ENCODE measurements around the gene CENPP. TPM values are rescaled to one million over a fixed set of nuclear protein-coding genes. Genes with fewer than 3 reads are reported as not detected.

The CENPP gene
- total and polyA plus RNA-seq, 8 donors = 0.46 to 2.7 (median 1.9) TPM

DNA sequence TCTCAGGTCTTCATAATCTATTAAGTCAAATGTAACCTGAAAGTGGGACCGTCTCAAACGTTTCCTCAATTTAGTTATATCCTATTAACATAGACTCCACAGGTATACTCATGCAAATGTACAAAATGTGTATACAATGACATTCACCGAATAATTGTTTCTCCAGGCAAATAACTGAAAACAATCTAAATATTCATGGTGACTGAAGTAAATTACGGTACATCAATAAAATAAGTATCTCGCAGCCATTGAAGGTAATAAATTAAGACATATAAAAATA, 32.7 kb upstream of the CENPP start:
- DNase-seq (no peak), FAIRE-seq (no peak), ATAC-seq (no peak)
- H3K9me3 ChIP-seq = no peaks in the 10 kb centered on the region
- WGBS, 2 donors = 1 to 3% methylated on average over 5 of the region's 5 CpGs
- peaks cover 0 to 12% (median 0%) of the 10 kb centered on the region in 3 donors for H3K36me3 ChIP-seq
- peaks cover 0 to 18% (median 9%) of the 10 kb centered on the region in 3 donors for H3K4me1 ChIP-seq
- no peaks in the 10 kb centered on the region for H3K27me3 ChIP-seq
- peak overlapping the region; percentile 59 to 78 (median 71) for H3K4me3 ChIP-seq
- peak overlapping the region in 2 of 4 donors; percentile 25 to 46 for H3K27ac ChIP-seq
- TF ChIP-seq, protein P1, sequence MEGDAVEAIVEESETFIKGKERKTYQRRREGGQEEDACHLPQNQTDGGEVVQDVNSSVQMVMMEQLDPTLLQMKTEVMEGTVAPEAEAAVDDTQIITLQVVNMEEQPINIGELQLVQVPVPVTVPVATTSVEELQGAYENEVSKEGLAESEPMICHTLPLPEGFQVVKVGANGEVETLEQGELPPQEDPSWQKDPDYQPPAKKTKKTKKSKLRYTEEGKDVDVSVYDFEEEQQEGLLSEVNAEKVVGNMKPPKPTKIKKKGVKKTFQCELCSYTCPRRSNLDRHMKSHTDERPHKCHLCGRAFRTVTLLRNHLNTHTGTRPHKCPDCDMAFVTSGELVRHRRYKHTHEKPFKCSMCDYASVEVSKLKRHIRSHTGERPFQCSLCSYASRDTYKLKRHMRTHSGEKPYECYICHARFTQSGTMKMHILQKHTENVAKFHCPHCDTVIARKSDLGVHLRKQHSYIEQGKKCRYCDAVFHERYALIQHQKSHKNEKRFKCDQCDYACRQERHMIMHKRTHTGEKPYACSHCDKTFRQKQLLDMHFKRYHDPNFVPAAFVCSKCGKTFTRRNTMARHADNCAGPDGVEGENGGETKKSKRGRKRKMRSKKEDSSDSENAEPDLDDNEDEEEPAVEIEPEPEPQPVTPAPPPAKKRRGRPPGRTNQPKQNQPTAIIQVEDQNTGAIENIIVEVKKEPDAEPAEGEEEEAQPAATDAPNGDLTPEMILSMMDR (IDR thresholded peaks at IDR 0.05) = no peak
- intact Hi-C loops (cut with DNase I) = no loop called here

DNA sequence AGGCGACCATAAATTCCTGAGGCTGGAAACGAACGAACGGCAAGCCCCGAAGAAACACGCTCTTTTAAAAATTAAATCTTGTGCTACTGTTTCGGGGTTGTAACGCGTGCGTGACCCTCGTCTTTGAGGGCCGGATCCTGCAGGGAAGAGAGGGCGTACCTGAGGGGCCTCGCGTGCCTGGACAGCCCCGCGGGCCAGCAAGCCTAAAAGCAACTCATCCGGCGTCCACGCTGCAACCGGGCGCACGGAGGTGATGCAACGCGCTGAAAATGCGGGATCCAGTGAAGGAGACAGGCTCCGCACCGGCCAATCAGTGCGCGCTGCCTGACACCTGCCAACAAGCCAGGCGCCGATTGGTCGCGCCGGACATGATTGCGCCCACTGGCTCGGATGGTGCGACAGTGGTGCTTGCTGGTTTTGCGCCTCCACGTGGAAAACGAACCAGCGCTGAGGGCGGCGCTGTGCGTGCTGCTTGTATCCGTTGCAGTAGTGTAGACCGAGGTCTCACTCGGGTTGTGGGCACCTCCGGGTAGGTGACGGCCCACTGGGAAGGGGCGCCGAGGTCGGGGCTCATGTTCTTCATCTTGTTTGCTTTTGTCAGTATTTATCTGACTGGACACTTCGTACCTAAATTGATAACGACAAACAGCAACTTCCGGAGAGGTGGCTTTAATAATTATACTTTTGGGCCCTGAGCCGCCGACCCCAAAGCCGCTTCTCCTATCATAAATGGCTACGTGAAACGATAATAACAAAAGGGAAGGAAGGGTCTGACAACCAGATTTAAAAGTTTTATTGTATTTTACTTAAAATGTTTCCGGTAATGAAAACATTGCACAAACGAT, 32.1 kb upstream of the CENPP start, which contains the start of gene IARS1:
Gene IARS1, minus strand, starts transcription at position 246 of the 845 bp plus-strand sequence. CDS start 4,278 bp downstream, outside the sequence.
- 0% methylated on average over 63 of the region's 63 CpGs for WGBS, 2 donors
- H3K36me3 ChIP-seq = peaks cover 0 to 19% (median 5%) of the 10 kb centered on the region in 3 donors
- ATAC-seq = peak; percentile 99 to 100 (median 100)
- FAIRE-seq = no peak
- H3K9me3 ChIP-seq = no peaks in the 10 kb centered on the region
- intact Hi-C loops (cut with DNase I) = no loop called here
- DNase-seq = peak; percentile 95 to 100 (median 97)
- H3K4me3 ChIP-seq = peak within 1 kb of the TSS; percentile 59 to 78 (median 71)
- no peaks in the 10 kb centered on the region for H3K27me3 ChIP-seq
- peak within 1 kb of the TSS; percentile 19 to 77 (median 51) for H3K27ac ChIP-seq
- peaks cover 0 to 18% (median 9%) of the 10 kb centered on the region in 3 donors for H3K4me1 ChIP-seq
- TF ChIP-seq, protein P1 (IDR thresholded peaks at IDR 0.05) = no peak

DNA sequence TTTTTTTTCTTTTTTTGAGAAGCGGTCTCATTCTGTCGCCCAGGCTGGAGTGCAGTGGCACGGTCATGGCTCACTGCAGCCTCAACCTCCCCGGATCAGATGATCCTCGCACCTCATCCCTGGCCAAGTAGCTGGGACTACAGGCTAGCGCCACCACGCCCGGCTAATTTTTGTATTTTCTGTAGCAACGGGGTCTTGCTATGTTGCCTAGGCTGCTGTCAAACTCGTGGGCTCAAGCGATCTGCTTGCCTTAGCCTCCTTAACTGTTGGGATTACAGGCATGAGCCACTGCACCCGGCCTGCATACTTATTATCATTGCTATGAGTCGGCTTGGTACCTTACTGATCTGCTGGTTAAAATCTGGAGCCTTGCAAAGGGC, 31.5 kb upstream of the CENPP start:
- FAIRE-seq (no peak), DNase-seq (peak in 2 of 6 donors; percentile 17 to 22), ATAC-seq (peak in 3 of 4 donors; percentile 22 to 36 (median 26))
- Histone ChIP-seq H3K4me3 (peak overlapping the region; percentile 59 to 78 (median 71)), H3K4me1 (peaks cover 0 to 18% (median 9%) of the 10 kb centered on the region in 3 donors), H3K36me3 (peaks cover 0 to 25% (median 12%) of the 10 kb centered on the region in 3 donors), H3K27me3 (no peaks in the 10 kb centered on the region), H3K27ac (peak overlapping the region; percentile 19 to 77 (median 51)), H3K9me3 (no peaks in the 10 kb centered on the region)
- WGBS, 2 donors = 9 to 17% methylated on average over 13 of the region's 13 CpGs
- TF ChIP-seq, protein P1 (IDR thresholded peaks at IDR 0.05) = no peak
- intact Hi-C loops (cut with DNase I) = no loop called here

DNA sequence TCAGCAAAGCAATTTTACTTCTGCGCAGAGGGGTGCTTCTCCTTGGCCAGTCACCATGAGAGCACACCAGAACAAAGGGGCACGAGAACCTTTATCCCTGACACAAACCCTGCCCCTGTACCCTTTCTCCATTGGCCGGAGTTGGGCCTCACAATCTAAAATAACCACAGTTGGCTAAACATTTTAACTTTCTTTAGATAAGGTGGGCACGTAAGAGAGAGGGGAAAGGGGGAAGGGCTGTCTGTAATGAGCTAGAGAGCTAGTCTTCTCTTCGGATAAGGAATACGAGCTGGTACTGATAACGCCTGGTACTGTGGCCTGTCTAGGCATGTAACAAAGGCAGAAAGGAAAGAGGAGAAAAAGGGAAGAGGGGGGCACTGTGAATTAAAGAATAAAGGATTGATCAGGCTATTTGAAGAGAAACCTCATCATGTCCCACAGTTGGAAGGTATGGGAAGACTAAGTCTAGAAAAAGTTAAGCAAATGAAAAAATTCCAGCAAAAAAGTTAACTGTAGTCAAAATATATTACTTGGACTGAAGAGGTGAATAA, 30.4 kb upstream of the CENPP start:
- DNase-seq (no peak), FAIRE-seq (no peak), ATAC-seq (no peak)
- H3K36me3 ChIP-seq = peaks cover 0 to 33% (median 14%) of the 10 kb centered on the region in 3 donors
- peaks cover 0 to 18% (median 9%) of the 10 kb centered on the region in 3 donors for H3K4me1 ChIP-seq
- no peak overlapping the region for H3K27ac ChIP-seq
- 44 to 56% methylated on average over 7 of the region's 7 CpGs for WGBS, 2 donors
- H3K27me3 ChIP-seq = no peaks in the 10 kb centered on the region
- TF ChIP-seq, protein P1 (IDR thresholded peaks at IDR 0.05) = no peak
- H3K4me3 ChIP-seq = no peak overlapping the region
- no peaks in the 10 kb centered on the region for H3K9me3 ChIP-seq
- intact Hi-C loops (cut with DNase I) = no loop called here
